Endothelial cell of umbilical vein (primary cell): ENCODE results near the gene GCM1. TPM values are rescaled to one million over a fixed set of nuclear protein-coding genes. Genes with fewer than 3 reads are reported as not detected.

Experiments
- BruUV-seq: library from RNA; stranded (reverse); fragments of 400-500 nt; replicated peaks from 2 replicates; lab custom pipeline; 2021; lab: Mats Ljungman, UMichigan
- CTCF ChIA-PET: fragments of 300-600, 350-600 bp; sonication (Branson Sonifier 250); formaldehyde crosslinking; loops from one replicate; lab custom pipeline; 2021; ENCODE audit warnings: antibody characterized with exemption, inconsistent platforms; lab: Charles Lee
- POLR2A ChIA-PET: fragments of 300-600, 350-600 bp; sonication (Branson Sonifier 250); formaldehyde crosslinking; loops from one replicate; lab custom pipeline; 2021; ENCODE audit warnings: antibody characterized with exemption, inconsistent platforms; lab: Charles Lee
- DNase-seq: peaks from one replicate; pipeline ENCODE4 v3.0.0-alpha.2; 2011; ENCODE audit warnings: low read depth, low spot score
- FAIRE-seq: peaks from 2 replicates; lab custom pipeline; 2011; peaks lifted over from hg19 to GRCh38; lab: Jason Lieb, UNC
- H2AFZ ChIP-seq: 2 replicates; pipeline ENCODE4 v1.6.0; 2012; ENCODE audit warnings: low read depth, low read length, control low read depth, inconsistent platforms
- H3K27ac ChIP-seq: 2 replicates; pipeline ENCODE4 v1.5.1; 2011; ENCODE audit warnings: low read depth, mild to moderate bottlenecking, control low read depth, low read length, moderate library complexity; ENCODE audit not compliant: insufficient read depth
- H3K27me3 ChIP-seq, 2 experiments: 2 replicates each; pipeline versions ENCODE4 v1.6.0 to v1.6.1; 2011; ENCODE audit warnings: low read length in 2 of 2, mixed read lengths in 1 of 2; ENCODE audit not compliant: control insufficient read depth in 2 of 2, insufficient read depth in 2 of 2
- H3K36me3 ChIP-seq, 2 experiments: 2 replicates in 1 of 2; 3 replicates in 1 of 2; pipeline ENCODE4 v1.5.1; 2011; ENCODE audit warnings: low read length in 2 of 2, mild to moderate bottlenecking in 1 of 2, moderate library complexity in 1 of 2; ENCODE audit not compliant: control insufficient read depth in 2 of 2, insufficient read depth in 2 of 2; ENCODE audit errors: extremely low read depth in 1 of 2
- H3K4me1 ChIP-seq: 3 replicates; pipeline ENCODE4 v1.5.1; 2011; ENCODE audit warnings: mild to moderate bottlenecking, low read length; ENCODE audit not compliant: control insufficient read depth, insufficient read depth; ENCODE audit errors: extremely low read depth
- H3K4me2 ChIP-seq: 2 replicates; pipeline ENCODE4 v1.6.1; 2011; ENCODE audit warnings: low read length, control low read depth, mixed read lengths; ENCODE audit not compliant: insufficient read depth
- H3K4me3 ChIP-seq, 3 experiments: fragments of 200-600 bp in 1 of 3; sonication (generic), shearing (Covaris generic) in 1 of 3; replicated peaks in 1 of 3; 2 replicates each; pipeline ENCODE4 v1.5.1; 2011 to 2016; ENCODE audit warnings: control low read depth in 3 of 3, low read length in 3 of 3, mild to moderate bottlenecking in 2 of 3, inconsistent platforms in 1 of 3, low read depth in 1 of 3, moderate library complexity in 1 of 3; ENCODE audit not compliant: insufficient read depth in 1 of 3
- H3K79me2 ChIP-seq: 2 replicates; pipeline ENCODE4 v1.6.0; 2012; ENCODE audit warnings: low read length, inconsistent platforms; ENCODE audit not compliant: control insufficient read depth, insufficient read depth
- H3K9ac ChIP-seq: replicated peaks from 2 replicates; pipeline ENCODE3; 2011; ENCODE audit warnings: low read length, control low read depth; ENCODE audit not compliant: insufficient read depth; ENCODE audit errors: extremely low read depth
- H3K9me1 ChIP-seq: replicated peaks from 3 replicates; pipeline ENCODE4 v1.6.0; 2011; ENCODE audit warnings: mild to moderate bottlenecking, low read length; ENCODE audit not compliant: control insufficient read depth, insufficient read depth; ENCODE audit errors: extremely low read depth
- H3K9me3 ChIP-seq: replicated peaks from 2 replicates; pipeline ENCODE4 v1.5.1; 2012; ENCODE audit warnings: low read length, inconsistent platforms; ENCODE audit not compliant: control insufficient read depth, insufficient read depth
- H4K20me1 ChIP-seq: replicated peaks from 2 replicates; pipeline ENCODE3; 2011; ENCODE audit warnings: mild to moderate bottlenecking, low read length; ENCODE audit not compliant: control insufficient read depth, insufficient read depth; ENCODE audit errors: extremely low read depth
- CTCF ChIP-seq, 2 donors: IDR thresholded peaks; 1 replicate in 1 of 2; 2 replicates in 1 of 2; pipeline ENCODE4 v1.5.1; 2011; ENCODE audit warnings: low read length in 2 of 2, mild to moderate bottlenecking in 2 of 2, moderate library complexity in 2 of 2, control low read depth in 1 of 2, inconsistent platforms in 1 of 2, low read depth in 1 of 2; ENCODE audit not compliant: insufficient read depth in 1 of 2; ENCODE audit errors: extremely low read depth in 1 of 2
- EZH2 ChIP-seq: IDR thresholded peaks from 2 replicates; pipeline ENCODE4 v1.6.1; 2012; ENCODE audit warnings: borderline replicate concordance, low read depth, mild to moderate bottlenecking, moderate library complexity, low read length, inconsistent platforms; ENCODE audit not compliant: severe bottlenecking
- FOS ChIP-seq: IDR thresholded peaks from 2 replicates; pipeline ENCODE4 v1.6.1; 2011; ENCODE audit warnings: mild to moderate bottlenecking, low read length, moderate library complexity, borderline replicate concordance; ENCODE audit not compliant: insufficient read depth
- GATA2 ChIP-seq: IDR thresholded peaks from 2 replicates; pipeline ENCODE4 v1.7.0; 2011; ENCODE audit warnings: low read depth, mild to moderate bottlenecking, moderate library complexity, mixed read lengths, low read length; ENCODE audit not compliant: insufficient read length, insufficient read depth
- JUN ChIP-seq: IDR thresholded peaks from 2 replicates; pipeline ENCODE4 v1.6.1; 2011; ENCODE audit warnings: borderline replicate concordance, low read depth; ENCODE audit not compliant: insufficient read length, insufficient read depth
- MAX ChIP-seq: IDR thresholded peaks from 2 replicates; pipeline ENCODE4 v1.6.1; 2011; ENCODE audit not compliant: insufficient read depth, insufficient read length
- MYC ChIP-seq: IDR thresholded peaks from one replicate; pipeline ENCODE4 v1.6.1; 2011; ENCODE audit warnings: mild to moderate bottlenecking, low read depth, low read length
- POLR2A ChIP-seq: IDR thresholded peaks from 2 replicates; pipeline ENCODE4 v1.6.1; 2012; ENCODE audit warnings: low read depth, mild to moderate bottlenecking, control low read depth, low read length
- POLR2AphosphoS5 ChIP-seq: IDR thresholded peaks from 2 replicates; pipeline ENCODE4 v1.6.1; 2012; ENCODE audit warnings: low read depth, mild to moderate bottlenecking, control low read depth, low read length, moderate library complexity; ENCODE audit not compliant: insufficient read depth
- dilution Hi-C: fragments of 300-500 bp; cut with MboI; formaldehyde crosslinking; loops from one replicate; pipeline ENCODE4 v1.15.0; 2019; ENCODE audit warnings: low sequenced_read_pairs; ENCODE audit not compliant: extremely low pct_ligation_motif_present
- intact Hi-C: fragments of 100-400 bp; cut with micrococcal nuclease; formaldehyde crosslinking; loops from one replicate; pipeline ENCODE4 v1.10.0; 2022
- polyA plus RNA-seq, 4 experiments: library from polyadenylated mRNA; depleted of rRNA in 3 of 4; stranded (reverse) in 3 of 4; unstranded in 1 of 4; fragments of >200 nt; gene quantifications; 2 replicates each; pipeline versions ENCODE4 v1.2.1 to v1.2.3, GENCODE V29; 2011 to 2012; ENCODE audit warnings: missing spikeins in 1 of 4
- total RNA-seq: library from RNA; stranded (reverse); gene quantifications from 2 replicates; pipeline ENCODE4 v1.2.3, GENCODE V29; 2021

Gene GCM1
- total and polyA plus RNA-seq, 2 donors (not counting 3 experiments of a cell fraction or from before 2014, with no cell fraction given) = not detected

- intact Hi-C loops = no loop called here
- POLR2A ChIA-PET = no interaction called here
- Histone ChIP-seq H4K20me1 (no peaks in the 10 kb centered on the region), H2AFZ (no peak overlapping the region), H3K9me3 (no peaks in the 10 kb centered on the region), H3K4me2 (no peak overlapping the region), H3K79me2 (no peaks in the 10 kb centered on the region), H3K27me3 (peaks cover 0 to 2% of the 10 kb centered on the region in 2 experiments), H3K9me1 (no peaks in the 10 kb centered on the region), H3K27ac (no peak overlapping the region), H3K9ac (no peak overlapping the region), H3K36me3 (no peaks in the 10 kb centered on the region), H3K4me3 (no peak overlapping the region), H3K4me1 (no peaks in the 10 kb centered on the region)
- no peak for DNase-seq
- FAIRE-seq = no peak
- dilution Hi-C loops = no loop called here
- no TSS peak for BruUV-seq
- TF ChIP-seq JUN (no peak), MYC (no peak), POLR2A (no peak), EZH2 (no peak)
- CTCF ChIA-PET = interaction anchor here (0.9 to 1.8 kb wide), 3 partner anchors 10 to 295 kb away, joined by 3 to 4 read pairs (median 3); no protein-coding TSS in a partner anchor
These were observed 40.9 kb upstream of the GCM1 start for GRCh38 chr6:53189554-53189953.

GRCh38 chr6:53188833-53189232 is 40.2 kb upstream of the GCM1 start:
- no peak for FAIRE-seq
- CTCF ChIA-PET = interaction anchor here (0.8 to 1.8 kb wide), 3 partner anchors 9 to 16 kb away, joined by 3 to 4 read pairs (median 4); no protein-coding TSS in a partner anchor

More at GRCh38 chr6:53188833-53189232, 40.2 kb upstream of the GCM1 start:
- BruUV-seq = no TSS peak
- no peaks in the 10 kb centered on the region for H3K79me2 ChIP-seq
- no peaks in the 10 kb centered on the region for H3K9me3 ChIP-seq
- peaks cover 0 to 2% of the 10 kb centered on the region in 2 experiments for H3K27me3 ChIP-seq
- TF ChIP-seq EZH2 = no peak
- TF ChIP-seq POLR2A = no peak
- no peak for TF ChIP-seq FOS
- TF ChIP-seq POLR2AphosphoS5 = no peak
- no peak for TF ChIP-seq MYC
- TF ChIP-seq CTCF (IDR thresholded peaks at IDR 0.05; ENCODE audit: extremely low read depth in 1 of 2, insufficient read depth in 1 of 2, low read depth in 1 of 2, low read length in 2 of 2) = no peak
- TF ChIP-seq JUN = no peak
- TF ChIP-seq MAX = no peak
- no peak for TF ChIP-seq GATA2
- DNase-seq = no peak
- H3K27ac ChIP-seq = no peak overlapping the region
- POLR2A ChIA-PET = no interaction called here
- intact Hi-C loops = no loop called here
- no peaks in the 10 kb centered on the region for H3K4me1 ChIP-seq
- dilution Hi-C loops = no loop called here
- no peak overlapping the region for H3K9ac ChIP-seq
- H2AFZ ChIP-seq = no peak overlapping the region
- no peaks in the 10 kb centered on the region for H3K9me1 ChIP-seq
- no peaks in the 10 kb centered on the region for H3K36me3 ChIP-seq
- H4K20me1 ChIP-seq = no peaks in the 10 kb centered on the region
- H3K4me3 ChIP-seq = no peak overlapping the region
- no peak overlapping the region for H3K4me2 ChIP-seq
